HG02642 (cell line): Measurements from ENCODE around the gene EID2B.

Experiments used
- ATAC-seq: cut with Tn5 transposase; IDR thresholded peaks from one replicate; pipeline ENCODE4 v1.9.1; 2021; ENCODE audit warnings: mild to moderate bottlenecking; ENCODE audit not compliant: unreplicated experiment, poor library complexity

EID2B gene

DNA sequence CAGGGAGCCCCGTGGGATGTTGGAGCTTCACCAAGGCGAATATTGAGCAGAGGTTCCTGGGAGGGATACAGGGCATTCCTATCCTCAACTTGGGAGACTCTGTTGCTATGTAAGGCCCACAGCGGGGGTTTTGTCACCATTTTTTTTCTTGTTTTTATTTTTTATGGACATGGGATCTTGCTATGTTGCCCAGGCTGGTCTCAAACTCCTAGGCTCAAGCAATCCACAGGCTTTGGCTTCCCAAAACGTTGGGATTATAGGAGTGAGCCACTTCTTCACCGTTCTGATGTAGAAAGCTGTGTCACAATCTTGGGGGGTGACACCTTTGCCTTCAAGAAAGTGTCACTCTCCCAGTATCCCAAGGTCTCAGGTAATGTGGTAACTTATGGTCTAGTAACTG is 31.3 kb downstream of the EID2B start:
- no peak for ATAC-seq

DNA sequence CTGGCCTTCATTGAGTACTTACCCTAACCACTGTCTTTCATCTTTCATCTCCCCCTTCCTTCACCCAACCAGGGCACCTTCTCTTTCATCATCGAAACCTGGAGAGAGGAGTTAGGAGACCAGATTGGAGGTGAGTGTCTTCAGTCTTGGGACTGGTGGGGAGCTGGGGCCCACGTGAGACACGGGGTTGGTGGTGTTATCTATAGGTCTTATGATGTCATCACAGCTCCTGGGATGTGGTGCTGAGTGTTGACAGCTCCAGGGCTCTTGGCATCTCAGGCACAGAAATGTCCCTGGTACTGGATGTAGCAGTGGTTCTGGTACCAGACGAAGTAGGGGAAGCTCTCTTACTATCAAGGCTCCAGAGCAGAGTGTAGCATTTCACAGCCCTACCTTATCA is 32.1 kb downstream of the EID2B start:
- no peak for ATAC-seq

DNA sequence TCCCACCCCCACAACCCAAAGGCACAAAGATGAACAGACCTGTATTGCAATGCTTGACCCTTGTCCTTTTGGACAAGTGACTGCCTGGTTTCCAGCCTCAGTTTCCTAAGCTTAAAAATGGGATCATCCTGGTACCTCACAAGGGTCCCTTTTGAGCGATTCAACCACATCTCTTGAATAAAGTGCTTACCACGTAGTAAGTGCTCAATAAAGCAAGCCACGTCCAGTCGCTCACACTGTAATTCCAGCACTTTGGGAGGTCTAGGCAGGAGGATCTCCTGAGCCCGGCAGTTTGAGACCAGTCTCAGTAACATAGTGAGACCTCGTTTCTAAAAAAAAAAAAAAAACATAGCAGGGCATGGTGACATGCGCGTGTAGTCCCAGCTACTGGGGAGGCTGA is 32.7 kb downstream of the EID2B start:
- no peak for ATAC-seq

DNA sequence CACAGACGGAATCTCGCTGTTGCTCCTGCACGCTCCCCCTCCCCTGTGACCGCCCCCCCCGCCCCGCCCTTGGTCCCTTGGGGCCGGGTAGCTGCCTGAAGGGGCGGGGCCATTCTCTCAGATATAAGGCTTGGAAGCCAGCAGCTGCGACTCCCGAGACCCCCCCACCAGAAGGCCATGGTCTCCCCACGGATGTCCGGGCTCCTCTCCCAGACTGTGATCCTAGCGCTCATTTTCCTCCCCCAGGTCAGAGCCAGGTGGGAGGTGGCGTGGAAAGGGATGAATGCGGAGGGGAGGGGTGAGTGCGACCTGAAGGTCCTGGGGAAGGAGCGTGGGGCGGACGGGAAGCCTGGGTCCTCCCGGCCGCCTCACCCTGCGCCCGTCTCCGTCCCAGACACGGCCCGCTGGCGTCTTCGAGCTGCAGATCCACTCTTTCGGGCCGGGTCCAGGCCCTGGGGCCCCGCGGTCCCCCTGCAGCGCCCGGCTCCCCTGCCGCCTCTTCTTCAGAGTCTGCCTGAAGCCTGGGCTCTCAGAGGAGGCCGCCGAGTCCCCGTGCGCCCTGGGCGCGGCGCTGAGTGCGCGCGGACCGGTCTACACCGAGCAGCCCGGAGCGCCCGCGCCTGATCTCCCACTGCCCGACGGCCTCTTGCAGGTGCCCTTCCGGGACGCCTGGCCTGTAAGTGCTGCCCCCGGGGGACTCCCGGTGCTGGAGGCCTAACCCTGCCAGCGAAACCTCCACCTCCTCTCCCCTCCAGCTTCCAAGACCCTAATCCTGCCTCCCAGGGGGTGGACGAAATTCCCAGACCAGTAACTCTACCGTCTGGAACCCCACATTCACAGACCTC is 33.6 kb downstream of the EID2B start, which contains the start of gene DLL3:
Gene DLL3, plus strand, starts transcription at position 150 of the 845 bp plus-strand sequence. Its CDS starts 28 bp downstream, at position 178.
- no peak for ATAC-seq

DNA sequence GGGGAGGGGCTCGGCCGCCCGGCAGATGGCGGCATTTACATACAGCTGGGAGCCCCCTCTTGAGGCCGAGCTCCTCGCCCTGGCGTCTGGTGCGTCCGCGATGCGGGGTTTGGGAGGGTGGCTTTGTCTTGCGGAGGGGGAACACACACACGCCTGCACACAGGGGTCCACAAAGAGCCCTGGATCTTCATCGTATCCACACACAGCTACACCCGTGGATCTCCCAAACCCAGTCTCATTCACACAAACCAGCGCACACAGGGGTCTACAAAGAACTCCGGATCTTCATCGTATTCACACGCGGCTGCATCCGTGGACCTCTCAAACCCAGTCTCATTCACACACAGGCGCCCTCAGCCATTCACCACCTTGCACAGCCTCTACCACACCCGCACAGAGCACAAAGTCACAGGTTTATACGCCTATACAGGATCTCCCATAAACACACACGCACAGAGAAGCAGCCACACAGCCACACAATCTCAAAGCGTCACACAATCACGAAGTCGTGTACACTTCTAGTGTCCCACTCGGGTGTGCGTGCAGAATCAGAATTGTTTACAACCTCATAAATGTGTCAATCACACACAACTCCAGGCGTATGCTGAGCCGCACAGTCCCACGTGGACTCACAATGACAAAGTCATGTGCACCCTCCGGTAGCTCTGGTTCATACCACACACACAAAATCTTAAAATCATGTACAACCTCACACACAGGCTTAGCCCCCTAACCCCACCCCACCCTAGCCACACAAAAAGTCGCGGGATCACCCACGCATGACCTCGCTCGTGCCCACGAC is 34.5 kb downstream of the EID2B start:
- no peak for ATAC-seq

DNA sequence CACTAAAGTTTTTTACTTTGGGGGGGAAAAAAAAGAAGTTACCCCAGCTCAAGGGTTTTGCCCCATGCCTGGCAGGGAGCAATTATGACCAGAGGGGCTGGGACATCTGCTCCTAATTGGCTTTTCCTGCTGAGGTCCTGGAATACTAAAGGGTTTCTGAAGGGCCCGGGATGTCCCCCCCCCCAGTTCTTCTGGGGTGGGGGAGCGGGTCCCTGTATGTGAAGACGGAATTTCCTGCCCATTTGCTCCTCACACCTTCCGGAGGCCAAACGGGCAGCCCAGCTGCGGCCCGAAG is 35.0 kb downstream of the EID2B start:
- ATAC-seq = no peak

DNA sequence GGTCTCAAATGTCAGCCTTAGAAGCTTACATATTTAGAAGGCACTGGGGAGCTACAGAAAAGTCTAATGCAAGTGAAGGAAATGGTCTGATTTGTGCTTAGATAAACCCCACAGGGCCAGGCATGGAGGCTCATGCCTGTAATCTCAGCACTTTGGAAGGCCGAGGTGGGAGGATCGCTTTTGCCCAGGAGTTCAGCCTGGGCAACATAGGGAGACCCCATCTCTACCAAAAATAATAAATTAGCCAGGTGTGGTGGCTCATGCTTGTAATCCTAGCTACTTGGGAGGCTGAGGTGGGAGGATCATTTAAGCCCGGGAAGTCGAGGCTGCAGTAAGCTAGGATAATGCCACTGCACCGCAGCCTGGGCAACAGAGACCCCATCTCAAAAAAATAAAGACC is 36.6 kb downstream of the EID2B start:
- no peak for ATAC-seq

DNA sequence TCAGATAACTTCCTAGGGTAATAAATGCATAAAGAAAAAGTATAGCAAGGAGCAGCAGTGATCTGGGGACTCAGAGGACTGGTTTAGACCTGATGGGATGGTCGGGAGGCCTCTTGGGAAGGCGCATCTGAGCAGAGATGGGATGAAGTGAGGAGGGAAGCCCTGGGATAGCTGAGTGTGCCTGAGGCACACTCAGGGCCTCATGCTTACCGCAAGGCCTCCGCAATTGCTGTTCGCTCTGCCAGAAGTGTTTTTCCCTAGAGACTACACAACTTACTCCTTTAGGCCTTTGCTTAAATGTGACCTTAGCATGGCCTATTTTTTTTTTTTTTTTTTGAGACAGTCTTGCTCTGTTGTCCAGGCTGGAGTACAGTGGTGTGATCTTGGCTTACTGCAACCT is 38.0 kb downstream of the EID2B start:
- ATAC-seq = no peak

DNA sequence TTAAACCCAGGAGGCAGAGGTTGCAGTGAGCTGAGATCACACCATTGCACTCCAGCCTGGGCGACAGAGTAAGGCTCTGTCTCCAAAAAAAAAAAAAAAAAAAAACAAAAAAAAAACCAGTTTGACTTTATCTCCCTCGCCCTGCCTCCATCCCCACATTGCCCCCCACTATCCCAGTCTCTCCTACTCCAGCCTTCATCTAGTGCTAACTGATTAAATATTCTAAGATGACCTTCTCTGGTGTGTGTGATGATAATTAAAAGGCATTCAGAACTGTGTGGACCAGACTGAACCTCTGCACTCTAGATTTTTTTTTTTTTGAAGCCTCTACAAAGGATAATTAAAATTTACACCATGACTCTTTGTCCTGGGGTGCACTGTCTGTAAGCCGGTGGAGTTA is 39.9 kb downstream of the EID2B start:
- no peak for ATAC-seq

DNA sequence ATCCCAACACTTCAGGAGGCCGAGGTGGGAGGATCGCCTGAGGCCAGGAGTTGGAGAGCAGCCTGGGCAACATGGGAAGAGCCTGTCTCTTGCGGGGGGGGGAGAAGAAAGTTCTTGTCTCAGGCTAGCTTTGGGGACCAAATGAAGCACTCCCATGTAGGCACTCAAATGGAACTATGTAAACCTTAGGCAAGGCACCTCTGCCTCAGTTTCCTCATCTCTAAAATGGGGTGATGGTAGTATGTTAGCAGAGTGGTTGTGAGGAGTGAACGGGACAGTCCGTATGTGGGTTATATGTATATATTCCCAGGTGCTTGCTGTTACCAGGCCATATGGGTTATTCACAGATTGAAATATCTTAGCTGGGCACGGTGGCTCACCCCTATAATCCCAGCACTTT is 40.4 kb downstream of the EID2B start:
- no peak for ATAC-seq

DNA sequence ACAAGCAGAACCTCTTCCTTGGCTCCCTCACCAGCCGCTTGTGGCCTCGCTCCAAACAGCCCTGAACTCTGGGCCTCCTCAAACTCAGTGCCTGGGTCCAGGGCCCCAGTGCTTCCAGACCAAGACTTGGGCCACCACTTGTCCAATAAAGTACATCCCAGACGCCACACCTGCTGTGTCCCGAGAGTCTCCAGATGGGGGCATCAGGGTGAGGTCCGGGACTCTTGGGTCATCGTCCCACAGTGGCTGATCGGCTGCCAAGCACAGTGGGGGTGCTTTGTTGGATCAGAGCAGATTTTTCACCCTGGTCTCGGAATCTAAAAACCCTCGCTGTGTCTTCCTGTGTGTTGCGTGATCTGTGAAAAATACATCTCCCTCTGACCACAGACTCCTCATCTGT is 42.9 kb downstream of the EID2B start:
- ATAC-seq = no peak

DNA sequence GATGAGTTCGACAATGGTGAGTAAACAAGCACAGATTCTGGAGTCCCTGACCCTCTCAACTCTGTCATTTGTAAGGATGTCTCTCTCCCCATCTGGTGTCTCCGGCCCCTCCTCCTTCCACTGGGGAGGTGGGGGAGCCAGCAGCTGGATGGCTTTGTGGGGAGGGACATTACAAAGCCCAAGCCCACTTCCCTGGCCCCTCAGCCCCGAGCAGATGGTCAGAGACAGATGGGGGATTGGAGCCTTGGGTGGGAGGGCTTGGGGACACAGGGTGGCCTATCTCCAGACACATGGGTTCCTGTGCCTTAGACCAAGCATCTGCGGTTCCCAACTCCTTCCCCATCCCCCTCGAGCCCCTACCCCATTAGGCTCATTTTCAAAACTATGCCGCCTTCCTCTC is 49.5 kb downstream of the EID2B start:
- no peak for ATAC-seq

DNA sequence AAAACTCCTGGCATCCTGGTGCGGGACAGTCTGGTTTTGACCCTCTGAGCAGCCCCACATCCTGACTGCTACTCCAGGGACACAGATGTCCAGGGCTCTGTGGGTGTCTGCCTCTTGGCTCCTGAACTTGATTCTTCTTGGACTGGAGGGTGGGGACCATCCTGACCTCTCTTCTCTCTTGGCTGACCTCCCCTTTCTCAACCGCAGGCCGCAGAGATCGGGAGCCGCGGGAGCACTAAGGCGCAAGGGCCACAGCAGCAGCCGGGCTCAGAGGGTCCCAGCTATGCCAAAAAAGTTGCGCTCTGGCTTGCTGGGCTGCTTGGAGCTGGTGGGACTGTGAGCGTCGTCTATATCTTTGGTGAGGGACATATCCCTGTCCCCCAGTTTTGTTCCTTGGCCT is 51.0 kb downstream of the EID2B start:
- no peak for ATAC-seq

DNA sequence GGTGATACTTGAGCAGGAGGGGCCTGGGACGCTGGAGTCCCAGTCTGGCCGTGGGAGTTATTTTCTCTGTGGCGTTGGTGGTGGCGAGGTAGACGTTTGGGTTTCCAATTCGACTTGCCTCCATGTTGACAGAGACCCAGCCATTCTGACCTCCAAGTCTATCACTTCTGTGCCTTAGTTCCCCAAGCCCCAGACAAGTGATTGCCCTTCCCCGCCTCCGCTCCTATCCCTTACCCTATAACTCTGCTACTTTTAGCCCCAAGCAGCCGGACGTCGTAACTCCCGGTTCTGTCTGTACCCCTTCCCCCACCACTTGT is 51.5 kb downstream of the EID2B start:
- ATAC-seq = no peak
